Parathyroid adenoma (tissue), 2 donors: Measurements from ENCODE around the gene TTC12.

Source experiments
- H2AFZ ChIP-seq: fragments of 300-600 bp; sonication (generic); one replicate; pipeline ENCODE4 v1.7.0; 2017; ENCODE audit warnings: antibody characterized with exemption, mild to moderate bottlenecking
- H3K27ac ChIP-seq: fragments of 300-600 bp; sonication (generic); one replicate; pipeline ENCODE4 v1.7.0; 2017
- H3K27me3 ChIP-seq: fragments of 300-600 bp; sonication (generic); one replicate; pipeline ENCODE4 v1.7.0; 2017; ENCODE audit warnings: low read length; ENCODE audit not compliant: control insufficient read depth, insufficient read depth
- H3K36me3 ChIP-seq: fragments of 300-600 bp; sonication (generic); one replicate; pipeline ENCODE4 v1.7.0; 2017; ENCODE audit warnings: low read length; ENCODE audit not compliant: control insufficient read depth, insufficient read depth
- H3K4me1 ChIP-seq: fragments of 300-600 bp; sonication (generic); one replicate; pipeline ENCODE4 v1.7.0; 2017; ENCODE audit warnings: control low read depth
- H3K4me2 ChIP-seq: fragments of 300-600 bp; sonication (generic); one replicate; pipeline ENCODE4 v1.7.0; 2017; ENCODE audit warnings: low read length
- H3K4me3 ChIP-seq: fragments of 300-600 bp; sonication (generic); one replicate; pipeline ENCODE4 v1.7.0; 2017; ENCODE audit warnings: low read depth, low read length
- H3K79me2 ChIP-seq: fragments of 300-600 bp; sonication (generic); one replicate; pipeline ENCODE4 v1.7.0; 2017; ENCODE audit warnings: control low read depth
- H3K9ac ChIP-seq: fragments of 300-600 bp; sonication (generic); one replicate; pipeline ENCODE4 v1.7.0; 2017; ENCODE audit warnings: mild to moderate bottlenecking
- H3K9me3 ChIP-seq: fragments of 300-600 bp; sonication (generic); one replicate; pipeline ENCODE4 v1.7.0; 2017; ENCODE audit warnings: low read length; ENCODE audit not compliant: control insufficient read depth
- TF ChIP-seq, protein P1 (sequence below): fragments of 300-600 bp; sonication (generic); IDR thresholded peaks from one replicate; pipeline ENCODE4 v1.7.0; 2017; ENCODE audit warnings: antibody characterized with exemption, mild to moderate bottlenecking
- donor health status: primary hyperparathyroidism.

Gene TTC12

DNA sequence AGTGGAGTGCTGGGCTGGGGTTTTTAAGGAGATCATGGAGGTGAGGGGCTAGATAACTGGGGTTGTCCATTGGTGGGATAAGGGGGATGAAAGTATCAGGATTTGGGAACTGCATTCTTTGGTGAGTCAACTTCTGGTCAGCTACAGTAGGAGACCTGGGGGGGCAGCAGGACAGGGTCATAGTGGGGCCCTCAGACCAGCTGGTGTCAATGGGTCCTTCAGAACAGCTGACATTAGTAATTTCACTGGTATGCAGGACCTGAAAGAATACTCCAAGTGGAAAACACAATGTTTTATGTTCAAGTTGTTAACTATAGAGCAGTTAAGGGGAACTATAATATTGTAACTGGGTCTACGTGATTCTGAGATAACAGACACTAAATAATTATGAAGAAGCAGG lies 2.8 kb upstream of the TTC12 start:
- Histone ChIP-seq H3K9me3 (no peaks in the 10 kb centered on the region), H3K36me3 (no peaks in the 10 kb centered on the region), H3K27me3 (no peaks in the 10 kb centered on the region)

DNA sequence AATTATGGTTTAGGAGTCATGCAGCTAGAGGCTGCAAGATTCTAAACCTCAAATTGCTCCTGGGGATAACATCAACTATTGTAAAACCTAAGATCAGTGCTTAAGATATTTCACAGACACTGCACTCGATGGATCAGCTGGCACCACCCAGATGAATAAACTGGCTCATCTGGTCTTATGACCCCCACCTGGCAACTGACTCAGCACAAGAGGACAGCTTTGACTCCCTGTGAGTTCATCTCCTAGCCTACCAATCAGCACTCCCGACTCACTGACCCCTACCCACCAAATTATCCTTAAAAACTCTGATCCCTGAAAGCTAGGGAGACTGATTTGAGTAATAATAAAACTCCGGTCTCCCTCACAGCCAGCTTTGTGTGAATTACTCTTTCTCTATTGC lies 782 bp upstream of the TTC12 start:
- H3K9me3 ChIP-seq, result no peaks in the 10 kb centered on the region
- TF ChIP-seq, protein P1, sequence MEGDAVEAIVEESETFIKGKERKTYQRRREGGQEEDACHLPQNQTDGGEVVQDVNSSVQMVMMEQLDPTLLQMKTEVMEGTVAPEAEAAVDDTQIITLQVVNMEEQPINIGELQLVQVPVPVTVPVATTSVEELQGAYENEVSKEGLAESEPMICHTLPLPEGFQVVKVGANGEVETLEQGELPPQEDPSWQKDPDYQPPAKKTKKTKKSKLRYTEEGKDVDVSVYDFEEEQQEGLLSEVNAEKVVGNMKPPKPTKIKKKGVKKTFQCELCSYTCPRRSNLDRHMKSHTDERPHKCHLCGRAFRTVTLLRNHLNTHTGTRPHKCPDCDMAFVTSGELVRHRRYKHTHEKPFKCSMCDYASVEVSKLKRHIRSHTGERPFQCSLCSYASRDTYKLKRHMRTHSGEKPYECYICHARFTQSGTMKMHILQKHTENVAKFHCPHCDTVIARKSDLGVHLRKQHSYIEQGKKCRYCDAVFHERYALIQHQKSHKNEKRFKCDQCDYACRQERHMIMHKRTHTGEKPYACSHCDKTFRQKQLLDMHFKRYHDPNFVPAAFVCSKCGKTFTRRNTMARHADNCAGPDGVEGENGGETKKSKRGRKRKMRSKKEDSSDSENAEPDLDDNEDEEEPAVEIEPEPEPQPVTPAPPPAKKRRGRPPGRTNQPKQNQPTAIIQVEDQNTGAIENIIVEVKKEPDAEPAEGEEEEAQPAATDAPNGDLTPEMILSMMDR, result no peak
- no peak overlapping the region for H2AFZ ChIP-seq
- H3K4me2 ChIP-seq, result peak overlapping the region; percentile 63
- no peak overlapping the region for H3K9ac ChIP-seq
- H3K79me2 ChIP-seq, result no peaks in the 10 kb centered on the region
- H3K36me3 ChIP-seq, result no peaks in the 10 kb centered on the region
- H3K27me3 ChIP-seq, result no peaks in the 10 kb centered on the region
- H3K27ac ChIP-seq, result no peak overlapping the region
- peaks cover 17% of the 10 kb centered on the region for H3K4me1 ChIP-seq
- no peak overlapping the region for H3K4me3 ChIP-seq

More for the DNA sequence above, 2.8 kb upstream of the TTC12 start:
- Histone ChIP-seq H3K79me2 (no peaks in the 10 kb centered on the region), H3K9ac (no peak overlapping the region), H3K4me3 (no peak overlapping the region), H3K4me2 (no peak overlapping the region), H3K4me1 (peaks cover 3% of the 10 kb centered on the region), H3K27ac (no peak overlapping the region), H2AFZ (no peak overlapping the region)
- TF ChIP-seq, protein P1, result no peak

DNA sequence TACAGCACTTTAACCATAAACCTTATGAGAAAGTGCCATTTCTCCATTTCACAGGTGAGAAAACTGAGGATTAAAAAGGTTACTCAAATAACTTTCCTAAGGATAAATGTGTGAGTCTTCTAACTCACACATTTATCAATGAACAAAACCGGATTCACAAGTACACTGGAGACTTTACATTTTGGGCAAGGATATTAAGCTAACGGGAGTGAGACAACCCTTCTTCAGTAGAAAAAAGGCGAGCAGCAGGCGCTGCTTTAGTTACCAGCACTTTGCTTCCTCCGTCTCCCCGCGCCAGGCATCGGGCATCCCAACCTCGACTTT lies 356 bp upstream of the TTC12 start:
- H3K4me3 ChIP-seq, result peak overlapping the region; percentile 78
- H3K27me3 ChIP-seq, result no peaks in the 10 kb centered on the region
- H3K79me2 ChIP-seq, result no peaks in the 10 kb centered on the region
- H2AFZ ChIP-seq, result peak overlapping the region; percentile 86
- peak overlapping the region; percentile 70 for H3K27ac ChIP-seq
- H3K36me3 ChIP-seq, result no peaks in the 10 kb centered on the region
- TF ChIP-seq, protein P1, result no peak
- H3K4me2 ChIP-seq, result peak overlapping the region; percentile 63
- H3K9me3 ChIP-seq, result no peaks in the 10 kb centered on the region
- H3K4me1 ChIP-seq, result peaks cover 18% of the 10 kb centered on the region
- H3K9ac ChIP-seq, result no peak overlapping the region

DNA sequence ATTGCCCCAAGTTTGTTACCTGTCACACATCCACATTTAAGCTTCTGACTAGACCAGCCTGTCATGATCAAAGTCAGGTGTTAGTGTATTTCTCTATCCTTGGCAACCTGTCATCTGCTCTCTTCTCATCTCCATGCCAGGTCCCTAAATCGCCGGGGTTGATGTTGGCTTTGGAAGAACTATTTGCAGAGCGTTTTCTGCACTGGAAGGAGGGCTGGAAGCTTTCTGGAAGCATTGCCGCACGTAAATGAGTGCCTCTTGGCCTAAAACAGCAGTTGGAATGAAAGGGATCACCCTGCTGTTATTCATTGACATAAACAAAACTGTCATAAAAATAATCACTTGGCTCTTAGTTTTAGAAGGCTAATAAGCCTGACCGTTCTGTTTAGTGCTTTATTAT lies 1.4 kb downstream of the TTC12 start:
- H3K4me3 ChIP-seq, result no peak overlapping the region
- H3K4me1 ChIP-seq, result peaks cover 19% of the 10 kb centered on the region
- no peaks in the 10 kb centered on the region for H3K36me3 ChIP-seq
- no peaks in the 10 kb centered on the region for H3K9me3 ChIP-seq
- no peak overlapping the region for H2AFZ ChIP-seq
- no peaks in the 10 kb centered on the region for H3K79me2 ChIP-seq
- TF ChIP-seq, protein P1, result no peak
- no peak overlapping the region for H3K27ac ChIP-seq
- H3K9ac ChIP-seq, result no peak overlapping the region
- no peaks in the 10 kb centered on the region for H3K27me3 ChIP-seq
- H3K4me2 ChIP-seq, result peak overlapping the region; percentile 79

DNA sequence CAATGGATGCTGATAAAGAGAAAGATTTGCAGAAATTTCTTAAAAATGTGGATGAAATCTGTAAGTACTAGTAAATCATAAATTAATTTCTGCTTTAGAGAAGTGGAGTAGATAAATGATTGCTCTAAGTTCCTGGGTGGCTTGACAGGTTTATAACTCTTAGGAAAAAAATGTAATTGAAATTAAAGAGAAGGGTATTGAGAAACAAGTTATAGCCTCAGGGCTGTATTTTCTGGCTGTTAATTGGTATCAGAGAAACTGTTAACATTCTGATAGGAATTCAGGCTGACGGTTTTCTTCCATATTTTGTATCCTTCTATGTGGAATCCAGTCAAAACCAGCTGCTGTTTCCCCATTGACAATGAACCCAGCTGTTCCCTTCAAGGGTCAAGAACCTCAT lies 1.9 kb downstream of the TTC12 start:
- Histone ChIP-seq H3K4me2 (no peak overlapping the region), H3K4me3 (no peak overlapping the region), H3K4me1 (peaks cover 19% of the 10 kb centered on the region), H2AFZ (no peak overlapping the region), H3K9ac (no peak overlapping the region), H3K27me3 (no peaks in the 10 kb centered on the region), H3K36me3 (no peaks in the 10 kb centered on the region), H3K27ac (no peak overlapping the region), H3K9me3 (no peaks in the 10 kb centered on the region), H3K79me2 (no peaks in the 10 kb centered on the region)
- TF ChIP-seq, protein P1, result no peak
